SK-N-MC (cell line): ENCODE results near the gene DENND1B.

Experiments
- EZH2 ChIP-seq: fragments of 200-600 bp; sonication (generic); IDR thresholded peaks from one replicate; pipeline ENCODE4 v1.6.1; 2017; ENCODE audit warnings: antibody characterized with exemption
- POLR2AphosphoS5 ChIP-seq: IDR thresholded peaks from 2 replicates; pipeline ENCODE4 v1.6.1; 2012; ENCODE audit warnings: mild to moderate bottlenecking, low read depth, low read length, borderline replicate concordance

- TF ChIP-seq EZH2: no peak
- no peak for TF ChIP-seq POLR2AphosphoS5
These were observed 12.6 kb upstream of the DENND1B start for GRCh38 chr1:197787623-197788536.
